ENCODE results near the gene PRMT7.

PRMT7 gene

DNA sequence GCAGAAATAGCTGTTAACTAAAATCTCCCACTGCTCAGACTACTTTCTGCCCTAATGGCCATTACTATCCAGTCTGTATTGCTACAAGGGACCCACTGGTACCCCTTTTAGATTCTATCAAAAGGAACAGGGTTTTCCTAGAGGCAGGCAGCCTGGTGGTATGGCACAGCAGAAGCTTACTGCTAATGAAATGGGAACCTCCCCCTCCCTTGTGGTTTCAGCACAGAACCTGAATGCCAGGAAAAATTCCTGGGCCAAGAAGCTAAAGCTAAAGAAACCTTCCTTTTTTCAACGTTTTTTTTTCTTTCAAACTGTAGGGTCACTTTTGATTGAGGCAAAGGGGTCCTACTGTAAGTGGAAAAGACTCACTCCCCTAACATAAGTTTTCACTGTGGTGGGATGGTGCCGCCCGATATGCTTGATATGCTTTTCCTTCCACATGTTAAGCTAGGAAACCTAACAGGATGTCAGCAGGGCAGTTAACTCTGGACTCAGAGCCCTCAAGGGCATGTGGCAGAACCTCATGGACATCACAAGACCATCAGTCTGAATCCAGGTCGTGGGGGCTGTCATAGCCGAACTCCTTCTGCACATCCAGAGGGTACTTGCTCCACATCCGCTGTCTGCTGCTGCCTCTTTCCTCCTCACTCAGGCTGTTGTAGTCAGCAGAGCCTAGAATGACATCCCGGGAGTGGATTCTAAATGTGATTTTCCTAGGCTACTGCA, 9.9 kb upstream of the PRMT7 start:
- no peak for DNase-seq

DNA sequence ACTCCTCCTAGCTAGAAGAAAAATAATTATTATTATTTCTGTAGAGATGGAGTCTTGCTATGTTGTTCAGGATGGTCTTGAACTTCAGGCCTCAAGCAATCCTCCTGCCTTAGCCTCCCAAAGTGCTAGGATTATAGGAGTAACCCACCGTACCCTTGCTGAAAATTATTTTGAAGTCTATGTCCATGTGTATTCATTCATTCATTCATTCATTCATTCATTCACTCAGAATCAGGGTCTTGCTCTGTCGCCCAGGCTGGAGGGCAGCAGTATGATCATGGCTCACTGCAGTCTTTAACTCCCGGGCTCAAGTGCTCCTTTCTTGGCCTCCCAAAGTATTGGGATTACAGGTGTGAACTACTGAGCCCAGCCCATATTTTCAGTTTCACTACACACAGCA, 4.2 kb upstream of the PRMT7 start:
- no peak for DNase-seq

DNA sequence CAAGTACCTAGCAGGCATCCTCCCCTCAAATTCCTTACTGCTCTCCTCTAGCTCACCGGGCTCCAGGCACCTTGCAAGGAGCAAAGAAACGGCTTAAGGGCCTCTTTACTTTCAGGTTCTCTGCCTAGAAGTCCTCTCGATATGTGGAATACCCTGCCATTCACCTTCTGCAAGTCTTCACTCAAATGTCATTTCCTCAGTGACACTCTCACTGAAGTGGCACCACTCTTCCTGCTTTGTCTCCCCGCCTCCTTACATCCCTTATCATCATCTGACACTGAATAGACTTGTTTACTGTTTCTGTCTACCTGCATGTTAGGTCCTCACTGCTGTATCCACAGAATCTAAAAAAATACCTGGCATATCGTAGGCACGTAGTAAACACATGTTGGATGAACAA, 1.0 kb upstream of the PRMT7 start:
- no peak for DNase-seq

DNA sequence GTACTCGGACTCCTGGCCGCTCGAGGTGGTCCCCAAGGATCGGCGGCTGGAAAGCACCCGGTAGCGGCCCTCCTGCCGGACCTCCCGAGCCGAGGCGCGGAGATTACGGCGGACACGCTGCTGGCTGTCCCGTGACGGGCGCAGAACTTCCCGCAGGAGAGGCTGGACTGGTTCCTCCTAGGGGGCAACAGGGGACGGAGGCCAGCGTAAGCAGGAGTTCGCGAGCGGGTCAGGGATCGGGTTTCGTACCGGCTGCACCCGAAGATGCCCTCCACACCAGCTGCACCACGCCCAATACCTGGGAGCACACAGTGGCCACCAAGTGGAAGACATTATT, 414 bp upstream of the PRMT7 start:
- DNase-seq, result peak in 7 of 51 donors; percentile 43 to 55 (median 48)

- DNase-seq, result no peak
Observed at GRCh38 chr16:68313116-68313515, 2.3 kb downstream of the PRMT7 start.

DNA sequence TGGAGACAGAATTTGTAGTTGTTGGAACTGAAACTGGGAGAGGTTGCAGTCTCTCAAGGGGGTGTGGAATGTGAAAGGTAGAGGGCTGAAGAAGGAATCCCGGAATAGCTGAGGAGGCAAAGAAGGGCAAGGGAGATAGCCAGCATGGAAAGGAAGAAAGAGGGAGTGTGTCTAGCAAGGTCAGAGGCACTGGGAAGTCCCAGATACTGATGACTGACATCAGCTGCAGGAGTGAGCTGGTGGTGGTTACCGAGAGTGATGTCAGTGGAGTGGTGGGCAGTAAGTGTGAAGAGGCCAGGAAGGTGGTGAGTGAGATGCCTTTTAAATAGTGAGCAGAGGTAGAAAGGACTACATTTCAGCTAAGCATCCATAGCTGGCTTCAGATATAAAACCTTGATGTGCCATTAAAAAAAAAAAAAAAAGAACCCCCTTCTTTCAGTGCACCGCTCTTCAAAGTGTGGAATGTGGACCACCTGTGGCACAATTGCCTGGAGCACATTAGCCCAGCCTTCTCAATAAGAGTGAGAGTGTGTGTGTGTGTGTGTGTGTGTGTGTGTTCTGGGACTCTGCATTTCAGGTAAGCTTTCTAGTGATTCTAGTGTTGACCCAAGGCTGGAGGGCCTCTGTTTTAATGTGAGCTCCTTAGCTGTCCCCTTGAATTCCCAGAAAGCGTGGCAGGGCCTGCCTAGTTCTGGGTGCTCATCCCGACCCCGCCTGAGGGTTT, 8.5 kb downstream of the PRMT7 start:
- DNase-seq, result no peak

GRCh38 chr16:68324336-68324735, 13.5 kb downstream of the PRMT7 start:
- DNase-seq, result no peak

DNA sequence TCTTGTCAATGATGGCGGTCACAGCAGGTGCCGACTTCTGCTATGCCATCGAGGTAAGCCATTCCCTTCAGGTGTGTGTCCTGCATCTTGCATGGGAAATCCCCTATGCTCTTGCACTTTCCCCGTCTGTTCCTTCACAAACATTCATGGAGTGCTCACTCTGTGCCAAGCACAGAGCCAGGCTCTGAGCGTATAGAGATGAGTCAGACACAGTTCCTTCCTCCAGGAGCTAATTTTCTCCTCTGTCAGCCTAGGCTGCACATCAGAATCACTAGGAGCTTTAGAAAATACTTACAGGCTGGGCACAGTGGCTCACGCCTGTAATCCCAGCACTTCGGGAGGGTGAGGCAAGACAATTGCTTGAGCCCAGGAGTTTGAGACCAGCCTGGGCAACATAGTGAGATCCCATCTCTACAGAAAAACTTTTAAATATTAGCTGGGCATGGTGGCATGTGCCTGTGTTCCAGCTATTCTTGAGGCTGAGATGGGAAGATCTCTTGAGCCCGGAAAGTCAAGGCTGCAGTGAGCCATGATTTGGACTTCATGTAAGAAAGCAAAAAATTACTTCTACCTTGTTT, 14.1 kb downstream of the PRMT7 start:
- DNase-seq, result no peak

GRCh38 chr16:68328151-68328859, 17.5 kb downstream of the PRMT7 start:
- peak in 48 of 51 donors; percentile 10 to 84 (median 59) for DNase-seq

DNA sequence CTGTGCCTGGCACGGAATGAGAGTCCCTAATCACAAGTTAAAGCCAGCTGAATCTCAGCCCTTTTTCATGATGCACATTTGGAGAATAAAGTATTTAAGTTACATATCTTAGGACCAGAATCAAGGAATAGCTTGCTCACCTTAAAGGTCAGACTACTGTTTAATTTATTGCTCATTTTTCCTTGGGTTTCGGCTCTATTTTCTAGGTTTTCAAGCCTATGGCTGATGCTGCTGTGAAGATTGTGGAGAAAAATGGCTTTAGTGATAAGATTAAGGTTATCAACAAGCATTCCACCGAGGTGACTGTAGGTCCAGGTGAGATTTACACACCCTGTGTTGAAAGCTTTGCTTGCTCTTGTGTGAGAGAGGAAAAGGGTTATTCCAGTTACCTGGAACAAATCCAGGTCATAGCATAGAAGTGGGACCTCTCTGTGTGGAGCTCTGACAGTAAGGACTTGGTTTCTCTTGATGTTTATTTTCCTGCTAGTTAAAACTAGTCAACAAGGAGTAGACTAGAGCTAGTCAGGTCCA, 18.1 kb downstream of the PRMT7 start:
- DNase-seq, result no peak

DNA sequence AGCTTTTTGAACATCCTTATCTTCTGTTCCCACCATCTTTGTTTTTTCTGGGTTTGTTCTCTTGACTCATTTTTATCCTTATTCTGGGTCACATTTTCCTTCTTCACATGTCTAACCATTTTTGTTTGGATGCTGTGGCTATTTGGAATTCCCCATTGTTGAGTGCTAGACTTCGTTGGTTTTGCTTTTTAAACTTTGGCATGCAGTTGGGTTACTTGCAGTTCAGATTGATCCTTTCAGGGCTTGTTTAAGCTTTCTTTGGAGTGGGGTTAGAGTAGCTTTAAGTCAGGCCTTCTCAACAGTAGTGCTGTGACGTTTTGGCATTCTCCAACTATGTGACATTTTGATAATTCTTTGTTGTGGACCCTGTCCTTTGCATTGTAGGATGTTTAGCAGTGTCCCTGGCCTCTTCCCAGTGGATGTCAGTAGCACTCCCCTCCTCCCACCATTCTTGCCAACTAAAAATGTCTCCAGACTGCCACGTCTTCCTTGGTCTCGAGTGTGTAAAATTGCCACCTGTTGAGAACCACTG, 21.1 kb downstream of the PRMT7 start:
- no peak for DNase-seq

DNA sequence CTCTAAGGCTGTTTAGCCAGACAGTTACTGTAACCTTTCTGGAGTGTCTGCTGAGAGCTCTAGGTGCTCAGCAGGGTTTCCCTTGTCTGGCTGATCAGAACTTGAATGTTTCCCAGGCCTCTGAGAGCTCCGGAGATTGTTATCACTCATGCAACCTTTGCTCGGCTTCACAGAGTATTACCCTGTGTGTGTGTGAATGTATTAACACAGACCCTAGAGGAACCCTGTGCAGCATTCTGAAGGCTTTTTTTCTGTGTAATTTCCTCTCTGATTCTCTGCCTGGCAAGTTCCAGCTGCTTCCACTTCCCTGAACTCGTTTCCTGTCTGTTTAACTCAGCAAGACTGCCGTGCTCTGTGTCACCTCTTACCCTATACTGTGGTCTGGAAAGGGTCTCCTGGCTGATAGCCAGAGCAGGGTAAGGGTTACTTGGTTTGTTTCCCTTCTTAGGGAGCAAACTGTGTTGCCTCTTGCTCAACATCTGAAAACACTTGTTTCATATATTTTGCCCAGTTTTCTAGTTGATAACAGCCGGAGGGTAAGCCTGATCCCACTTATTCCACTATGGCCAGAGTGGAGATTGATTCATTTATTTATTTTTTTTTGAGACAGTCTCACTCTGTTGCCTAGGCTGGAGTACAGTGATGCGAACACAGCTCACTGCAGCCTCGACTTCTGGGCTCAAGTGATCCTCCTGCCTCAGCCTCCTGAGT, 21.7 kb downstream of the PRMT7 start:
- peak in 12 of 51 donors; percentile 10 to 59 (median 22) for DNase-seq

DNA sequence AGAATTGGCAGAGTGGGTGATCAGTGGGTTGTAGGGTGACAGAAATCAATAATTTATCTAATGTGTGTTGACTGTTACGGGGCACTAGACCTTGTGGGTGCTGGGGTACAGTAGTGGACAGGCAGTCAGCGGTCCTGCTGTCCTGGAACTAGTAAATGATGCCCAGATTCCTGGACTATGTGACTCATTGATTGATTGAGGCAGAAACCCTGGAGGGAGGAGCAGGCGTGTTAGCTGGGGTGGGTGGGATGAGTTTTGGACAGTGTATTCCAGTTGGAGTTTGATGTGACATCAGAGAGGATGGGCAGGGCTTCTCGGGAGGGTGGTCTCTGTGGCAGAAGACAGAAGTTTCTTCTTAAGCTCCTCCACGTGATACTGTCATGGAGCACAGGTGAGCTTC, 24.4 kb downstream of the PRMT7 start:
- no peak for DNase-seq

DNA sequence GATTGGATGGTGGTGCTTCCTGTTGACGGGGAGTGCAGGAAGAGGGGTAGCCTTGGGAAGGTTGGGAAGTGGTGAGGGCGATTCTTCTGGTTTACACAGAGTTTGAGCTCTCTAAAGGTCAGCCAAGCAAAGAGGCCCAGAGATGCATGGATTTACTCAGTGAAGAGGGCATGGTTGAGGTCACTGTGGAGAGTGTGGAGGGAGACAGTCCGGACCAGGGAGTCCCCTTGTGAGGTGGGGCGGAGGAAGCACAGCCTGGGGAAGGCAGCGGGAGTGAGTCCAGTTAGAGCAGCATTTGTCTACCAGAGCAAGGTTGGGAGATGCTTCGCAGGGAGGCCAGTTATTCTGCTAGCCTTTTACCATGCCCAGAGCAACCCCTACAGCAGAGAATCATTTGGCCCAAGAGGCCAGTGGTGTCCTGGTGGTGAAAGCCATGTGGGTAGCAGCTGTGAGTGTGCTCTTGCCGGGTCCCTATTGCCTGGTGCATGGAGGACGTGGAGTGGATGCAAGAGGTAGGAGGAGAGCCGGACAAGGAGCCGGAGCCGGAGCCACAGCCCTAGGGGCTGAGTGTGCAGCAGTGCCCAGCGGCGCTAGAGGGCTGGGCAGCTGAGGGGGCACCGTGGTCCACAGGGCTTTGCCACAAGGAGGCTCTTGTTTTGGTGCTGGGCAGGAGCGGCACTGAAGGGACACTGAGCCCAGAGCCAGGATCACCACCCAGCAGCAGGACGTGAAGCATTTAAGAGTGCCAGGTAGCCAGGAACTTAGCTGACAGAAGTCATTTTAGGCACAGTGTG, 27.7 kb downstream of the PRMT7 start:
- no peak for DNase-seq

DNA sequence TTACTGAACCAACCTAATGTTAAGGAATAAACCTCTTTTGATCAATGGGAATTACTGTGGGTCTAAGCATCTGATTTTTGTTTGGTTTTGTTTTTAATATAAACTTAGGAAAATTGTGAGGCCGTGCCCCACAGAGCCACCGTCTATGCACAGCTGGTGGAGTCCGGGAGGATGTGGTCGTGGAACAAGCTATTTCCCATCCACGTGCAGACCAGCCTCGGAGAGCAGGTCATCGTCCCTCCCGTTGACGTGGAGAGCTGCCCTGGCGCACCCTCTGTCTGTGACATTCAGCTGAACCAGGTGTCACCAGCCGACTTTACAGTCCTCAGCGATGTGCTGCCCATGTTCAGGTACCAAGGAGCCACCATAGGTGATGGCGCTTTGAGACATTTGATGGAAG, 28.4 kb downstream of the PRMT7 start:
- no peak for DNase-seq

DNA sequence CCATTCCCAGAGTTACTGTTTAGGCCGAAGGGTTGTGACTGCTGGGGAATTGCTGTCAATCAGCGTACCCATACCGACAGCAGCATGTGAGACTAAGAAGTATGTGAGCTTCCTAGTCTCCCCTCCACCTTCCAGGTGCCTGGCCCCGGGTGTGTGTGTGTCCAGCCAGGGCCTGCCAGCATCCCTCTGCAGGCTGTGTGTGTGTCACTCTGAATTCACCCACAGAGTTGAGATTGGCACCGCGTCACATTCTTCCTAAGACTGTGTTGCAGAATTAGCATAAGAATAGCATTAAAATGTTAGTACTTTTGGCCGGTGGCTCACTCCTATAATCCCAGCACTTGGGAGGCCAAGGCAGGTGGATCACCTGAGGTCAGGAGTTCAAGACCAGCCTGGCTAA, 31.8 kb downstream of the PRMT7 start:
- DNase-seq, result no peak

DNA sequence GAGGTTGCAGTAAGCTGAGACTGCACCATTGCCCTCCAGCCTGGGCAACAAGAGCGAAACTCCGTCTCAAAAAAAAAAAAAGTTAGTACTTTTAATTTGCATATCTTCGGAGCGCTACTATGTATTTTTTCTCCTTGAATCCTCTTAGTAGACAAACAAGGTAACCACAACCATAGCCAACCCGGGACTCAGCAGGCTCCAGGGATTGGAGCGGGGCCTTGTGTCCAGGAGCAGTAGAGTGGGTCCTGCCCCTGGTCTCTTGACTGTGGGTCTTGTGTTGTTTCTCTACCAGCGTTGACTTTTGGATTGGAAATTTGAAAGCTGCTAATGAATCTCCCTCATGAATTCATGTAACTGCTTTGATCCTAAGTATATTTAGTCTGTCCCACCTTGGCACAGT, 32.3 kb downstream of the PRMT7 start:
- no peak for DNase-seq

- DNase-seq, result no peak
Observed at GRCh38 chr16:68344252-68344651, 33.4 kb downstream of the PRMT7 start.

DNA sequence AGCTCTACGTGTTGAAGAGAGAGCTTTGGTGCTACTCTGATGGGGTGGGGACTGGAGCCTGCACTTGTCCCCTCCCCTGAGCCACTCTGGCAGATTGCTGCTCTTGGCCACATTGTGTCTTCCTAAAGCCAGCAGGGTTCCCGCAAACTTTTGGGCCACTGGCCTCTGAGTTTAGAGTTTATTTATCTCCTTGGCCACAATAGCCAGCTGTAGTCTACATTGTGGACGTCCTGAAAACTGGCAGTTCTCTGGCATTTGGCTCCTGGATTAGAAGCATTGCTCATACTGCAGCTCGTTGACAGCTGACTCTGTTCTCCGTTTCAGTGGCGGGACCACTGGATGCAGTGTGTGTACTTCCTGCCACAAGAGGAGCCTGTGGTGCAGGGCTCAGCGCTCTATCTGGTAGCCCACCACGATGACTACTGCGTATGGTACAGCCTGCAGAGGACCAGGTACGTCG, 34.6 kb downstream of the PRMT7 start:
- no peak for DNase-seq

DNA sequence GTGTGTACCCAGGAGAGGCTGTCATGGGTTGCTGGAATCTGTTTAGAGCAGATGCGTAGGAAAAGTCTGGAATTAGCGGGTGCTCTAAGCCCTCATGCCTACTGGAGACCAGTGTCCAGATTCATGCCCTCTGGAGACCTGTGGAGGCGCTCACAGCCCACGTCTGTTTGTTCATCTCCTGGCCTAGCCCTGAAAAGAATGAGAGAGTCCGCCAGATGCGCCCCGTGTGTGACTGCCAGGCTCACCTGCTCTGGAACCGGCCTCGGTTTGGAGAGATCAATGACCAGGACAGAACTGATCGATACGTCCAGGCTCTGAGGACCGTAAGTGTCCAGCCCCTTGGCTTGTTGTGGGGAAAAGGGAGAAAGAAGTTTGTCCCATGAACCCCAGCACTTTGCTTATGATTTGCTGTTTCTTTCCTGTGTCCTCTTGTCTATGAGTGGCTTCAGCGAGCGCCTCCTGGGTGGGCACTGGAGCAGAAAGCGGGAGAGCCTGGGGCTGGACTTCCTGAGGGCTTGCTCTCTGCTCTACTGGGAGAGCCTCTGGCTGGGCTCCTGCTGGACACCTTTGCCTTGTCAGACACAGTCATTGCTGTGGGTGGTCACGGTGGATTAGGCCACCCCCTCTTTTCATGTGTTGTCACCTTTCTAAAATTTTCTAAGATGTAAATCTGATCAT, 35.3 kb downstream of the PRMT7 start:
- DNase-seq, result no peak

Measured in hypothalamus (tissue), 51 donors.